Subcutaneous preadipocyte (primary cell): ENCODE data around the gene RASAL3. TPM values are rescaled to one million over a fixed set of nuclear protein-coding genes. Genes with fewer than 3 reads are reported as not detected.

Experiments
- small RNA-seq: library from RNA; depleted of rRNA; stranded (forward); fragments of <200 nt; gene quantifications from one replicate; pipeline ENCODE3, GENCODE V24; 2012
- total RNA-seq: library from RNA; depleted of rRNA; stranded (reverse); fragments of >200 nt; gene quantifications from 2 replicates; pipeline ENCODE4 v1.2.3, GENCODE V29; 2012

The RASAL3 gene
- total RNA-seq: not detected in 2 replicates

DNA sequence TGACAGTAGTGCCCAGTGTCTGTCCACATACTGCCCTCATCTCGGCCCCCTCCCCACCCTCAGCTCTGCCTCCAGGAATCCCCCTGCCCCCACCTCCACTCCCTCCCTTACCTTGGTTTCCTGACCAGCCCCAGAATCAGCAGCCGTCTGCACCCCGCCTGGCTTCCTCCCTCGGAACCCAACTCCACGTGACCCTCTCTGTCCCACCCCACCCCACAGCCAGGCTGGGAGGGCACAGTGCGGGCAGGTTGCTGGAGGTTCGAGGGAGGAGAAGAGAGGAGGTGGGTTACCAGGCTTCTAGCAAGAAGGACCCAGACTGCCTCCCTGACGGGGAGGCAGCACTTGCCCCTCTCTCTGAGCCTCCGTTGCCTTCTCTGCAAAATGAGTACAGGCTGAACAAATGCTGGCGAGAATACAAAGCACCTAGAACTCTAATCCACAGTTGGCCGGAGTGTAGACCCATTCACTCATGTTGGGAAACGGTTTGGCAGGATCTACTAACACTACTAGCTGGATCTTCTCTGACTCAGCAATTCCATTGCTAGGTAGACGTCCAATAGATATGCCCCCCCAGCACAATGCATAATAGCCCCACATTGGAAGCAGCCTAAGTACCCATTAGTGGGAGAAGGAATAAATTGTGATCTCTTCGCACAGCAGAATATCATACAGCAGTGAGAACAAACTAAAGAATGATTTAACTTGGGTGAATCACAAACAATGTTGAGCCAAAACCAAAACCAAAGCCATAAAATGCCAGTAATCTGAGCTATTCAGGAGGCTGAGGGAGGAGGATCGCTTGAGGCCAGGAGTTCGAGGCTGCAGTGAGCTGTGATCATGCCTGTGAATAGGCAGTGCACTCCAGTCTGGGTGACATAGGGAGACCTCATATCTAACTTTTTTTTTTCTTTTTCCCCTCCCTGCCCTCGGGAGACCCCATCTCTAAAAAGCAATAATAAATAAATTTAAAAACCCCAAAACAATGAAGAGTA is at the start of gene RASAL3:
Gene RASAL3 (minus strand): TSS at position 151 of the 992 bp plus-strand sequence. CDS start 186 bp downstream, outside the sequence.

DNA sequence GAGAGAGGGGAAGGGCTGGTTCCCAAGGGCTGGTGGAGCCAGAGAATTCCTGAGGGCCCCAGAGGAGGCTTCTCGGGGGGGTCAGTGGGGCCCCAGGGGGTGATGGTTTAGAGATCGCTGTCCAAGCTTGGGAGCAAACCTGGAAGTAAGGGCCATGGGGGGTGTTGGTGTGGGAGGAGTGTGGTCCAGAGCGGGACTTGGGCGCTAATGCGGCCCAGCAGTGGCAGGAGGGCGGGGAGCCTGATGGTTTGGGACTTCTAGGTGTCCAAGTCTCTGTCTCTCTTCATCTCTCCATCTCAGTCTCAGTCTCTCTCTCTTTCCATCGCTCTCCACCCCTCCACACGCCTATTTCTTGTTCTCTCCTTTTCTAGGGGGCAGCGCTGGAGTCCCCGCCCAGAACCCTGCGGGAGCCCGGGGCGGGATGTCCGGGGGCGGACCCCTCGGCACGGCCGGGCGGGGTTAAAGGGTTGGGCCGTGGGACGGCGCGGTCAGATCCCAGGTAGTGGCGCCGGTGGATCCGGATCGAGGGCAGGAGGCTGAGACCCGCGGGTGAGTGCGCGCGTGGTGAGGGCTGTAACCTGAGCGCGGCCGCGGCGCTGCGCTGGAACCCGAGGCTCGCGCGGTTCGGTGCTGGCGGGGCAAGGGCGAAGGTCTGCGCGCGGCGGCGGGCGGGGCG is 43.8 kb upstream of the RASAL3 start, which contains the start of gene CYP4F22:
Gene CYP4F22 (plus strand): TSS at position 491 of the 676 bp plus-strand sequence. CDS start 16,812 bp downstream, outside the sequence.

DNA sequence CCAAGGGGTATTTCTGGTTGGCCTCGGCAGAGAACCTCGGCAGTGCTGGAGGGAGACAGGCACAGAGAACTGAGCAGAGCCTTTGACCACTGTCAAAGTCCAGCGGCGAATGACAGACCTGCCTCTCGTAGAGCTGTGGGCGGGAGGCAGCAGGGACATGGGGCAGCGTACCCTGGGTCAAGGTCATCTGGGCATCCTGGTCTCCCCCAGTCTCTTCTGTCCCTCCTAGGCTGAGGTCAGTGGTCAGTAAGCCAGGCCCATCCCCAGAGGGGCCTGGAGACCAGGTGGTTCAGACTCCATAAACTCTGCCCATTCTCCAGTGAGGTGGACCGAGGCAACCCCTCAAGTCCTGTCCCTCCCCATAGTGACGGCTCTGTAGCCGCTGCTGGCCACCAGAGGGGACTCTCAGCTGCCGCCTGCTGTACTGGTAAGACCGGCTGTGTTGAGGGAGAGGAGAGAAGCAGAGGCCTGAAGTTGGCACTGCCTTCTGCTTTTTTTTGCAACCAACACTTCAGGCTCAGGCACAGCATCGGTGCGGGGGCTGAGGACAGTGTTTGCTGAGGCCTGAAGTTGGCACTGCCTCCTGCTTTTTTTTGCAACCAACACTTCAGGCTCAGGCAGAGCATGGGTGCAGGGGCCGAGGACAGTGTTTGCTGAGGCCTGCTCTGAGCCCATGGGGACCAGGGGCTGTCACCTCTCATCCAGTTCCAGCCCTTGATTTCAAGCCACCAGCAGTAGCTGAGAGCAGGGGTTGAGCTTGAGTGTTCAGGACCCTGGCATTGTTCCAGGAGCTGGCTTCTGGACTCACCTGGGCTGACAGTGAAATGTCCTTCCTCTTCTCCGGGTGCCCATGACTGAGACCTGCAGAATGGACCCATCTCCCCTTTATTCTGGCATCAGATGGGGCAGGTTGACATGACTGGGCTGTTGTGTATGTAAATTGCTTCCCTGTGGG is 15.3 kb upstream of the RASAL3 start, which contains the start of gene PGLYRP2:
Gene PGLYRP2 (minus strand): TSS at position 111 of the 955 bp plus-strand sequence. CDS start 130 bp downstream, outside the sequence.

DNA sequence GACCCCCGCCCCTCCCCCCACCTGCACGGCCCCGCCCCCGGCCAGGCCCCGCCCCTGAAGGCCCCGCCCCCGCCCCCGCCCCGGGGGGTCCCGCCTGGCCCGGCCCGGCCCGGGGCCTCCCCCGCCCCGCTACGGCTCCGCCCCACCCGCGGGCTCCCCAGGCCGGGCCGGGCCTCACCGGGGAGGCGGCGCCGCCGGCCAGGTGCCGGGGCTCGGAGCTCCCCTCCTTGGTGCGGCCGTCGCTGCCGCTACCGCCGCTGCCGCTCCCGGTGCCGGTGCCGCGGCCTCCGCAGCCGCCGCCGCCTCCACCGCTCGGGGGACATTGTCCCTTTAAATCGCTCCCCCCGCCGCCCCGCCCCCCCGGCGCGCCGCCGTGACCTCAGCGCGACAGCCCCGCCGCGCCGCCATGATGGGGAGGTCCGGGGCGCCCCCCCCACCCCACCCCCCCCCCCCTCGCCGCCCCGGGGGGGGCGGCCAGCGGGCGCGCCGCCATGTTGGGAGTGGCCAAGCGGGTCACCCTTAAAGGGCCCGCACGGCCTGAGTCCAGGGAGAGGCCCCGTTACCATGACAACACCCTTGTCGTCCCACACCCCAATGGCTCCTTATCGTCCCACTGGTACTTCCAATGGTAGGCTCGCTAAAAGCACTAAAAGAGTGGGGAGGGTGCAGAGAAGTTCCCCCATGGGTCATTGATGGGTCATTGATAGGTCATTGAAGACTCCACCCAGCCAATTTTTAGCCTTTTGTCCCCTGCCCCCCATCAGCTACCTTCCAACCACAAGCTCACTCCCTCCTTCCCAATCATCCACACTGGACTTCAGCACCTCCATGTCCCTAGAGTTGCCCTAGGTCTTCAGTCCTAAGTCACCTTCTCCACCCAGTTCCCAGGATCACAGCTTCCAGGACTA is 14.5 kb downstream of the RASAL3 start, which contains the start of gene WIZ:
Gene WIZ (minus strand): TSS at position 337 of the 908 bp plus-strand sequence. CDS start 1,649 bp downstream, outside the sequence.

DNA sequence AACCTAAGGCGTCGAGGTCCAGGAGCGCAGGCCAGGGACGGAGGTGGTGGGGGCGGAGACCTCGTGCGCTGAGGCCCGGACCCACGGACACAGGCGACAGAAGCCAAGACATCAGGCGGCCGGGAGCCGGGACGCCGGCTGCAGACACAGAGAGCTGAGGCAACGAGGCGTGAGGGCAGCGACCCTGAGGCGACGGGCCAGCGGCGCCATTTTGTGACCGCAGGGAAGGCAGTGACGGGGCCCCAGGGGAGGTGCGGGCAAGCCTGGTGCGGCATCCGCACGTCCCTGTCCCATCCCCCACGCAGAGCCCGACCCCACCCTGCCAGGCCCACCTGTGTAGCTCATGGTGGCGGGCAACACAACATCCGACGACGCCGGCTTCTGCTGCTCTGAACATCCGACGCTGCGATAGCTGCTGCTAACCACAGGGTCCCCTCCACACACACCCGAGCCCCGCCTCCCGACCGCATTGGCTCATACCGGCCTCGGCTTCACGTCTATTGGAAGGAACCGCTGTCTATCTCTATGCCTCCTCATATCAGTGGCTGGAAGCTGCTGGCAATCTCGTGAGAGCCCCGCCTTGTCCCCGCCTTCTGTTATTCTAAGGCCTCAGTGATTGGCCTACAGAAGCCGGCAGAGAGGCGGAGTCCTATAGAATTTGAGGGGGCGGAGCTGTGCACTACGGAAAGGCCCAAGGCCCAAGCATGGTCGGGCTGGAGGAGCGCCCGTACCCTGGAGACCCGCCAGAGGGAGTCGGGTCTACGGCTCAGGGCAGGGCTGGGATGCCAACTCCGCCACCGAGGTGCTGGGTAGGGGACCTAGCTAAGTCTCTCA is 45.5 kb downstream of the RASAL3 start, which contains the start of gene AKAP8L:
Gene AKAP8L (minus strand): TSS at position 410 of the 834 bp plus-strand sequence. CDS start 65 bp downstream, at position 345.

Small RNA genes lying within 50 kb of the gene (small RNA-seq; reads per million reads assigned to genes)
- not detected for gene MIR1470

Other genes starting within 250 kb of the RASAL3 start
- under 0.01 TPM in 1 of 2 replicates, not detected in the other for gene EPHX3, start 232.1 kb downstream of the RASAL3 start, total RNA-seq
- gene BRD4, start 132.0 kb downstream of the RASAL3 start, total RNA-seq: 17.6 and 21.9 TPM in 2 replicates
- gene AKAP8, start 84.8 kb downstream of the RASAL3 start, total RNA-seq: 17.6 and 23.3 TPM in 2 replicates
- 51.8 and 58.8 TPM in 2 replicates for gene AKAP8L, start 45.6 kb downstream of the RASAL3 start, total RNA-seq
- 10.2 and 10.7 TPM in 2 replicates for gene WIZ, start 14.6 kb downstream of the RASAL3 start, total RNA-seq
- gene PGLYRP2, start 15.0 kb upstream of the RASAL3 start, total RNA-seq: not detected in 2 replicates
- gene CYP4F22, start 44.0 kb upstream of the RASAL3 start, total RNA-seq: not detected in 2 replicates
- gene CYP4F8, start 150.7 kb upstream of the RASAL3 start, total RNA-seq: not detected in 2 replicates
- gene CYP4F3, start 176.4 kb upstream of the RASAL3 start, total RNA-seq: not detected in 2 replicates
- 0.39 and 2.6 TPM in 2 replicates for gene CYP4F12, start 208.5 kb upstream of the RASAL3 start, total RNA-seq